Inferior parietal cortex (tissue), 1 donor: ENCODE data around the gene RTN3.
A peak's percentile ranks its signal among the peaks of the same experiment; 100 is the strongest.
"Not testable (repeated sequence)": the region's sequence is repeated elsewhere in the genome, so short reads cannot be mapped to it uniquely, and the experiment has no call there.

Source experiments
- DNase-seq: peaks from one replicate; pipeline ENCODE4 v3.0.0-alpha.2; 2016; ENCODE audit errors: extremely low spot score

The RTN3 gene

DNA sequence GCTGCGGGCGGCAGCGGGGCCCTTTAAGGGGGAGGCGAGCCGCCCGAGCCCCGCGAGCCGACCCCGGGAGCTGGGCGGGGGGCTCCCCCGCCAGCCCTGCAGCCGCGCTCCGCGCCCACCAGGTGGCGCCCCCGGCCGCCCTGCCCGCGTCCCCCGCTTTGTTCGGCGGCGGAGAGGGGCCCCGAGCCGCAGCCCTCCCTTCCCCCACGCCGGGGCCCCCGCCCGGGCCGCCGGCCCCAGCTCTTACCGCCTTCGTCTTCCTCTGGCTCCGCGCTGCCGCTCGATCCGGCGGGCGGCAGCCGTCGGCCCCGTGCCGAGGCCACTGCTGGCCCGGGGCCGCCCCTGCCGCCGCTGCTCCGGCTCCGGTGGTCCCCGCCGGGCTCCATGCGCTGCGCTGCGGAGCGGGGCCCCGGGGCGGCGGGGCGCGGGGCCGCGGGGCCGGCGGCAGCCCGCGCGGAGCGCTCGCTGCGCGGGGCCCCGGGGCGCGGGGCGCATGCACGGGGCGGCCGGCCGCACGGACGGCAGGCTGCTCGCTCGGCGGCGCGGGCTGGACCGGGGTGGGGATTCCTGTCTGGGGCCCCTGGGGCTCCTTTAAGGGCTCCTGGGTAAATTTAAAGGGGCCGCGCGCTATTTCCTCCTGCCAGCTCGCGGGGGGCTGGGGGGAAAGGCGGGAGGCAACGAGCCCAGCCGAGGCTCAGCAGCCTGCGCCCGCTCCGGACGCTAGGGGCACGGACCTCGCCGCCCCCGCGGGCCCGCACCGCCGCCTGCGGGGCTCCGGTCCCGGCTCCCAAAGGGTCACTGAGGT, 87.1 kb downstream of the RTN3 start, which contains the start of gene ZFTA:
TSS of gene ZFTA (minus strand) at position 539 of the 805 bp plus-strand sequence. CDS start at position 386, 153 bp downstream.
- no peak for DNase-seq

- DNase-seq, result no peak
Measured at GRCh38 chr11:63769042-63769713, 87.9 kb downstream of the RTN3 start.

DNA sequence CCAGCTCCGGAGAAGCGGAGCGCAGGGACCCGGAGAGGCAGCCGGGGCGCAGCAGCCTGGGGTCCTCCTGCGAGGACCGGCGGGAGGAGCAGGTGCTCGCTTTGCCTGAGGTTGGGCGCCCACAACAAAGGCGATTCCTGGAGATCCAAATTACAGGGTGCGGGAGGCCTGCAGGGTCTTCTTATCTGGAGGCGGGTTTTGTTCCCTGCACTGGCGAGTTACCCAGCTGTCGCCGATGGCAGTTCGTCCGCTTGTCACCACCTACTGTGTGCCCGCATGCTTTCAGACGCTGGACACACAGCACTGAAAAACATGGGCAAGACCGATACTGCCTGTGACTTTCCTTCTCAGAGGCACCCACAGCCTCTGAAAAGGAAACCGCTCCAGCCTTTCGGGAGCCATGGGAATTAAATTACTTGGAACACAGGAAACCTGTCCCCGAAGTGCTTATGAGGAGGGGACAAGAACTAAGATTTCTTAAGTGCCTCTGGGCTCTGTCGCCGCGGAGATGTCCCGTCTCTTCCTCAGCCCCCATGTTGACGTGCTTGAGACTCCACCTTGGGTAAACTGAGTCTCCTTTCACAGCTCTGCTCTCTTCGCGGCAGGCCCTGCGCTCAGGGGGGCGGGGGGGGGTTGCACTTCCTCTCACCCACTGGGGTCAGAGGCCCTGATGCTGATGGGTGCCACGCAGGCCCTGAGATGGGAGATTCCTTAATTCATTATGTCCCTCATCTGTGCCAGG, 88.6 kb downstream of the RTN3 start:
- peak; percentile 22 for DNase-seq

- DNase-seq, result no peak
Measured at GRCh38 chr11:63770763-63771162, 89.5 kb downstream of the RTN3 start.

GRCh38 chr11:63771741-63772318, 90.5 kb downstream of the RTN3 start:
- not testable (repeated sequence) for DNase-seq

- DNase-seq, result no peak
Measured at GRCh38 chr11:63775191-63775590, 93.9 kb downstream of the RTN3 start.

GRCh38 chr11:63779039-63779438, 97.7 kb downstream of the RTN3 start:
- DNase-seq, result no peak

GRCh38 chr11:63782749-63783148, 101.4 kb downstream of the RTN3 start:
- no peak for DNase-seq

DNA sequence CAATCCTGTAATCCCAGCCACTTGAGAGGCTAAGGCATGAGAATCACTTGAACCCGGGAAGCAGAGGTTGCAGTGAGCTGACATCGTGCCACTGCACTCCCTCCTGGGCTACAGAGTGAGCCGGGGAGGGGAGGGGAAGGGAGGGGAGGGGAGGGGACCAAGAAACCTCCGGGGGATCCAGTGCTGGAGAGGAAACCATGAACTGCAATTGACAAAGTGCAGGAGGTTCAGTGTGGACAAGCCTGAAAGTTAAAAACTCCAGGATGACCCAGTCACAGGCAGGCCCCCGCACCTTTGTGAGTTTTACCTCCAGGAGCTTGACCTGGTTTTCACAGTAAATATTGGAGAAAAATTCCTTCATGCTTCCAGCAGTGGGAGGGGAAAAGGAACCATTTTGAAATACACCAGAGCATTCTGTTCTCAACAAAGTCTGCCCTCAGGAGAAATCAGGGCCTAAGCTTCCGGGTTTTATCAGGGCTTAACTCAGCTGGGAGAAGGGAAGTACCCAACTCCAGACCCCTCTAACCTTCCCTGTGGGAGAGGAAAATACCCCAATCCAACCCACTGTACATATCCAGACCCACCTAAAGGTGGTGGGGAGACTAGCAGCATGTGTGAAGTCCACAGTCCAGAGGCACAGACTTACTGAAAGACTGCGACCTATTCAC, 102.8 kb downstream of the RTN3 start:
- DNase-seq, result no peak

DNA sequence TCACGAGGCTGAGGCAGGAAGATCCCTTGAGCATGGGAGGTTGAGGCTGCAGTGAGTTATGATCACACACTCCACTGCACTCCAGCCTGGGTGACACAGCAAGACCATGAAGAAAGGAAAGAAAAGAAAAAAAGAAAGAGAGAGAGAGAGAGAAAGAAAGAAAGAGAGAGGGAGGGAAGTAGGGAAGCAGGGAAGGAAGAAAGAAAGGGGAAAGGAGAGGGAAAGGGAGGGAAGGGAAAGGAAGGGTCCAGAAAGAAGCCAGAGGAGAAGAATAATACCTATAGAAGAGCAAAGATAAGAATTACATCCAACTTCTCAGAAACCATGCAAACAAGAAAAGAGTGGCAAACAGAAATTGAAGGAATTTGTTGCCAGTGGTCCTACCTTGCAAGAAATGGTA, 104.5 kb downstream of the RTN3 start:
- DNase-seq, result no peak

- no peak for DNase-seq
Measured at GRCh38 chr11:63791495-63792167, 110.3 kb downstream of the RTN3 start.

GRCh38 chr11:63793161-63793560, 111.9 kb downstream of the RTN3 start:
- DNase-seq, result no peak

GRCh38 chr11:63795066-63795465, 113.8 kb downstream of the RTN3 start:
- DNase-seq, result no peak

DNA sequence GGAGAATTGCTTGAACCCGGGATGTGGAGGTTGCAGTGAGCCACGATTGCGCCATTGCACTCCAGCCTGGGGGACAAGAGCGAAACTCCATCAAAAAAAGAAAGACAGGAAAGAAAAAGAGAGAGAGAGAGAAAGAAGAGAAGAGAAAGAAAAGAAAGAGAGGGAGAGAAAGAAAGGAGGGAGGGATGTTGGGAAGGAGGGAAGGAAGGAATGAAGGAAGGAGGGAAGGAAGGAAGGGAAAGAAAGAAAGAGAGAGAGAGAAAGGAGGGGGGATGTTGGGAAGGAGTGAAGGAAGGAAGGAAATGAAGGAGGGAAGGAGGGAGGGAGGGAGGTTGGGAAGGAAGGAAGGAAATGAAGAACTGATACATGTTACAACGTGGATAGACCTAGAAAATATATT, 119.6 kb downstream of the RTN3 start:
- no peak for DNase-seq

- DNase-seq, result no peak
Measured at GRCh38 chr11:63802637-63803414, 121.5 kb downstream of the RTN3 start.

DNA sequence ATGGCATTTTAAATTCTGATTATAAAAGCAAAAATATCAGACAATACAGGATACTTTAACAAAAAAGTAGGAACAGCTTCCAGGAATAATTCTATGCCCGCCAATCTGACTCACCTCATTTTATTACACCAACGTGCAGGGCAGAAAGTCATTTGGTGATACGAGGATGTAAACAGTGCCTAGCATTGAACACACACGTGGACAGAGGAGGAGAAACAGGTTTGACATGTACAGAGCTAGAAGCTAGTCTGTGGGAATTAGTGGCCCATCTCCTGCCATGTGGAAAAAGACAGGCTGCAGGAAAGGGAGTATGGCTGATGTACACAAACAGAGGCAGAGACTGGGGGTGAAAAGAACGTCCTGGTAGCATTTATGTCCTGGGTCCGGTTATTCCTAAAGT, 123.0 kb downstream of the RTN3 start:
- DNase-seq, result no peak

DNA sequence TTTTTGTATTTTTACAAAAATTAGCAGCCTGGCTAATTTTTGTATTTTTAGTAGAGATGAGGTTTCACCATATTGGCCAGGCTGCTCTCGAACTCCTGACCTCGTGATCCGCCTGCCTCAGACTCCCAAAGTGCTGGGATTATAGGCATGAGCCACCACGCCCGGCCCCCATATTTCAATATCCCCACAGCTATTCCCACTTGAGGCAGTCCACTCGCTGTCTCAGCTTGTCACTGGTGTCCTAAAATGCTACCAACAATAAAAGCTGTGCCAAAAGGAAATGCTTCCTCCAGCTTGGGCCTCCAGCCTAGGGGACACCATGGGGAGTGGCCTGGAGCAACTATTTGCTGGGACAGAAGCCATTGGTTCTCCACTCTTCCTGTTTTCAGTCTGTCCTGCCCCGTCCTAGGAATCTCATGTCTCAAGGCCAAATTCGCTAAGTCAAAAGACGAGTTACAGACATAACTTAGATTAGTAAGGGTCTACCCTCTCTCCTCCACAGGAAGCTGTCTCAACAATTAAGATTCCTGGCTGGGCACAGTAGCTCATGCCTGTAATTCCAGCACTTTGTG, 124.6 kb downstream of the RTN3 start:
- DNase-seq, result no peak
